Ovary (tissue), 3 donors: ENCODE measurements around the gene ADAT3.

Experiments
- EP300 ChIP-seq: sonication (generic); formaldehyde crosslinking; IDR thresholded peaks from one replicate; pipeline ENCODE4 v1.6.1; 2017; ENCODE audit warnings: antibody characterized with exemption
- POLR2A ChIP-seq: fragments of 450-650 bp; IDR thresholded peaks from one replicate; pipeline ENCODE4 v1.6.1; 2017; ENCODE audit warnings: antibody characterized with exemption, mild to moderate bottlenecking, moderate library complexity
- TF ChIP-seq, protein P1 (sequence below), 3 donors: fragments of 450-650 bp in 2 of 3; fragments of 200-600 bp in 1 of 3; IDR thresholded peaks; one replicate each; pipeline versions ENCODE4 v1.5.1 to v1.8.0; 2016 to 2022; ENCODE audit warnings: antibody characterized with exemption in 3 of 3, mild to moderate bottlenecking in 1 of 3
- donor health status: DM: no; HTN: no; CAD: no.

DNA sequence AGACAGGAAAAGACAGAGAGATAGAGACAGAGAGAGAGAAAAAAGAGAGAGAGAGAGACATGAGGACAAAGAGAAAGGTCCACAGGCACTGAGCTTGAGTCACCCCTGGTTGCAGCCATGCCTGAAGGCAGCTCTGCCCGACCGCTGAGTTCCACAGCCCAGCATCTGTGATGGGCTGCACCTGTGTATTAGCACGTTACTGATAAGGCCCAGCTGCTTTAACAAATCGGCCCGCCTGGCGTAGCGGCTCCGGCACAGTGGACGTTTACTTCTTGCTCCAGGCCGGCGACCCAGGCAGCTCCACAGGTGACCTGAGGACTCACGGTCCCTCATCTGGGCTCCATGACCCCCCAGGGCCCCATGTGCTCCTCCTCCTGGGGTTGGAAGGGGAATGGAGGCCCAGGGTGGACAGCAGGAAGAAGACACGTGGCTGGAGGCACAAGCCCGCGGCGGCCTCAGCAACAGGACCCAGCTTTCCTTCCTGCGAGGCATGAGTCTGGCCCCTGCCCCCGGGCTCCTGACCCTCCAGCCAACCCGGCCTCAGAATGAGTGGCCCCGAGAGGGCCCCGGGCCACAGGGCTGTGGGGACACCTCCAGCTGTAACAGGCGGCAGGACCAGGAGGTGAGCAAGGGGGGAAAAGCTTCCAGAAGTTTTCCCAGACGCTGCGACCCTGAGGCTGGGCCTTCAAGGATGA, 31.9 kb downstream of the ADAT3 start:
- TF ChIP-seq POLR2A (no peak), EP300 (no peak)
- TF ChIP-seq, protein P1, sequence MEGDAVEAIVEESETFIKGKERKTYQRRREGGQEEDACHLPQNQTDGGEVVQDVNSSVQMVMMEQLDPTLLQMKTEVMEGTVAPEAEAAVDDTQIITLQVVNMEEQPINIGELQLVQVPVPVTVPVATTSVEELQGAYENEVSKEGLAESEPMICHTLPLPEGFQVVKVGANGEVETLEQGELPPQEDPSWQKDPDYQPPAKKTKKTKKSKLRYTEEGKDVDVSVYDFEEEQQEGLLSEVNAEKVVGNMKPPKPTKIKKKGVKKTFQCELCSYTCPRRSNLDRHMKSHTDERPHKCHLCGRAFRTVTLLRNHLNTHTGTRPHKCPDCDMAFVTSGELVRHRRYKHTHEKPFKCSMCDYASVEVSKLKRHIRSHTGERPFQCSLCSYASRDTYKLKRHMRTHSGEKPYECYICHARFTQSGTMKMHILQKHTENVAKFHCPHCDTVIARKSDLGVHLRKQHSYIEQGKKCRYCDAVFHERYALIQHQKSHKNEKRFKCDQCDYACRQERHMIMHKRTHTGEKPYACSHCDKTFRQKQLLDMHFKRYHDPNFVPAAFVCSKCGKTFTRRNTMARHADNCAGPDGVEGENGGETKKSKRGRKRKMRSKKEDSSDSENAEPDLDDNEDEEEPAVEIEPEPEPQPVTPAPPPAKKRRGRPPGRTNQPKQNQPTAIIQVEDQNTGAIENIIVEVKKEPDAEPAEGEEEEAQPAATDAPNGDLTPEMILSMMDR (IDR thresholded peaks at IDR 0.05), result no peak
